NCI-H82 treated with DMSO at 0.1 percent for 48 hours (cell line): ENCODE measurements around the gene KCNH8.

Source experiments
- DNase-seq: peaks from one replicate; lab custom pipeline; 2025; ENCODE audit not compliant: unreplicated experiment; lab: John Stamatoyannopoulos, UW

The KCNH8 gene

DNA sequence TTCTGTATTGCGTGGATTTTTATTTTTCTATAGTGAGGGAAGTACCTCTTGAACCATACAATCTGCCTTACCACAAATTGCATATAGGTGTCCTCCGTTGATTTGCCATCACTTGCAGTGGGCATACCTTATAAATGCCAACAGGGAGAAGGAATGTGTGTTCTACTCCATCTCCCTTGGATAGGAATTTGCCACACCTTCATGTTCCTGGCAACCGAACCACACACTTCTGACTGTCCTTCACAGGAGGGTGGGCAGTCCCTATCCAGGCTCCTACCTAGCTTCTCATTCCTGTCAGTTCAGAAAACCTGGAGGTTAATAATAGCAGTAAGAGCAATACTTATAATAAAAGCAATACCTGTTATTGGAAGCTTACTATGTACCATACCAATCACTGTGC lies 428.0 kb downstream of the KCNH8 start:
- DNase-seq, result no peak
